H1 (cell line): ENCODE data around the gene BICD1. TPM values are rescaled to one million over a fixed set of nuclear protein-coding genes. Genes with fewer than 3 reads are reported as not detected.

Source experiments
- CBX5 ChIP-seq: fragments of 300-800, 300-1000 bp; sonication (generic); IDR thresholded peaks from 2 replicates; pipeline ENCODE4 v1.7.1; 2016; ENCODE audit warnings: antibody characterized with exemption, low read length, low read depth
- CHD2 ChIP-seq: IDR thresholded peaks from 2 replicates; pipeline ENCODE4 v1.6.1; 2012; ENCODE audit warnings: low read length, improper control_type of control experiment
- CREB1 ChIP-seq: IDR thresholded peaks from 2 replicates; pipeline ENCODE4 v1.6.1; 2012; ENCODE audit warnings: inconsistent platforms
- CTBP2 ChIP-seq: IDR thresholded peaks from 2 replicates; pipeline ENCODE4 v1.7.0; 2011; ENCODE audit warnings: borderline replicate concordance, mild to moderate bottlenecking, moderate library complexity, mixed read lengths, low read length; ENCODE audit not compliant: insufficient read depth, insufficient read length
- EP300 ChIP-seq, 2 experiments: IDR thresholded peaks; 1 replicate in 1 of 2; 2 replicates in 1 of 2; pipeline ENCODE4 v1.6.1; 2011 to 2012; ENCODE audit warnings: low read depth in 2 of 2, low read length in 2 of 2, mild to moderate bottlenecking in 2 of 2, borderline replicate concordance in 1 of 2, inconsistent platforms in 1 of 2, moderate library complexity in 1 of 2
- GABPA ChIP-seq: IDR thresholded peaks from 2 replicates; pipeline ENCODE4 v1.6.1; 2011; ENCODE audit warnings: mild to moderate bottlenecking, low read length, moderate library complexity, borderline replicate concordance; ENCODE audit not compliant: insufficient read depth
- KDM1A ChIP-seq: fragments of 200-600, 300-600 bp; sonication (generic); IDR thresholded peaks from 2 replicates; pipeline ENCODE4 v1.7.1; 2016; ENCODE audit warnings: mild to moderate bottlenecking, low read length, borderline replicate concordance
- RAD21 ChIP-seq, 2 experiments: IDR thresholded peaks in 1 of 2; conservative IDR thresholded peaks in 1 of 2; 2 replicates each; pipeline ENCODE4 v1.6.1; 2011; ENCODE audit warnings: low read depth in 2 of 2, low read length in 2 of 2, improper control_type of control experiment in 1 of 2, inconsistent platforms in 1 of 2, mild to moderate bottlenecking in 1 of 2, moderate library complexity in 1 of 2
- RBBP5 ChIP-seq: IDR thresholded peaks from 2 replicates; pipeline ENCODE4 v1.7.1; 2012; ENCODE audit warnings: low read depth, mild to moderate bottlenecking, inconsistent platforms, low read length, moderate library complexity, borderline replicate concordance
- SIX5 ChIP-seq: IDR thresholded peaks from 2 replicates; pipeline ENCODE4 v1.6.1; 2011; ENCODE audit warnings: mild to moderate bottlenecking, low read depth, low read length
- polyA plus RNA-seq, 7 experiments: library from polyadenylated mRNA; depleted of rRNA in 3 of 7; stranded (reverse) in 5 of 7; unstranded in 2 of 7; fragments of >200 nt in 5 of 7; fragments of 200-250 nt in 2 of 7; gene quantifications; 1 replicate in 5 of 7; 2 replicates in 1 of 7; 4 replicates in 1 of 7; pipeline versions ENCODE4 v1.2.1 to v1.2.3, GENCODE V29; 2011 to 2013; ENCODE audit warnings: missing spikeins in 2 of 7, mixed read lengths in 2 of 7
- total RNA-seq: library from RNA; stranded (reverse); fragmentation: NEBNext Ultra II Directional; extraction: Animal tissue kit (Norgen Biotek cat#: 25700); gene quantifications from 2 replicates; pipeline ENCODE4 v1.2.1, GENCODE V29; 2021
- TF ChIP-seq, protein P1 (sequence below), 3 experiments: IDR thresholded peaks; 1 replicate in 2 of 3; 2 replicates in 1 of 3; pipeline versions ENCODE4 v1.5.1 to v1.6.1; 2011; ENCODE audit warnings: low read length in 3 of 3, mild to moderate bottlenecking in 3 of 3, inconsistent platforms in 2 of 3, low read depth in 1 of 3, moderate library complexity in 1 of 3; ENCODE audit not compliant: insufficient read depth in 1 of 3; ENCODE audit errors: control extremely low read depth in 1 of 3
- TF ChIP-seq, protein P2 (sequence below): IDR thresholded peaks from 2 replicates; pipeline ENCODE4 v1.6.1; 2011; ENCODE audit warnings: low read depth, mild to moderate bottlenecking, low read length; ENCODE audit not compliant: insufficient read depth

The BICD1 gene
- total and polyA plus RNA-seq, 2 of the 8 experiments (the other 6 are each of a cell fraction or from before 2014, with no cell fraction given): 34.1 to 58.4 TPM

DNA sequence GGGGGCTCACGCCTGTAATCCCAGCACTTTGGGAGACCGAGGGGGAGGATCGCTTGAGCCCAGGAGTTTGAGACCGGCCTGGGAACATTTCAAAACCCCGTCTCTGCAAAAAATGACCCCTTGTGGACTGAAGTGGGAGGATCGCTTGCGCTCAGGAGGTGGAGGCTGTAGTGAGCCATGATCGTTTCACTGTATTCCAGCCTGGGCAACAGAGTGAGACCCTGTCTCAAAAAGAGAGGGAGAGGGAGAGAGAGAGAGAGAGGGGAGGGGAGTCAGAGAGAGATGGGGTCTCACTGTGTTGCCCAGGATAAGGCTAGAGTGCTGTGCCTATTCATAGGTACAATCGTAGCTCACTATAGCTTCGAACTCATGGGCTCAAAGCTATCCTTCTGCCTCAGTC, 295.5 kb downstream of the BICD1 start (continued):
- TF ChIP-seq, protein P1, sequence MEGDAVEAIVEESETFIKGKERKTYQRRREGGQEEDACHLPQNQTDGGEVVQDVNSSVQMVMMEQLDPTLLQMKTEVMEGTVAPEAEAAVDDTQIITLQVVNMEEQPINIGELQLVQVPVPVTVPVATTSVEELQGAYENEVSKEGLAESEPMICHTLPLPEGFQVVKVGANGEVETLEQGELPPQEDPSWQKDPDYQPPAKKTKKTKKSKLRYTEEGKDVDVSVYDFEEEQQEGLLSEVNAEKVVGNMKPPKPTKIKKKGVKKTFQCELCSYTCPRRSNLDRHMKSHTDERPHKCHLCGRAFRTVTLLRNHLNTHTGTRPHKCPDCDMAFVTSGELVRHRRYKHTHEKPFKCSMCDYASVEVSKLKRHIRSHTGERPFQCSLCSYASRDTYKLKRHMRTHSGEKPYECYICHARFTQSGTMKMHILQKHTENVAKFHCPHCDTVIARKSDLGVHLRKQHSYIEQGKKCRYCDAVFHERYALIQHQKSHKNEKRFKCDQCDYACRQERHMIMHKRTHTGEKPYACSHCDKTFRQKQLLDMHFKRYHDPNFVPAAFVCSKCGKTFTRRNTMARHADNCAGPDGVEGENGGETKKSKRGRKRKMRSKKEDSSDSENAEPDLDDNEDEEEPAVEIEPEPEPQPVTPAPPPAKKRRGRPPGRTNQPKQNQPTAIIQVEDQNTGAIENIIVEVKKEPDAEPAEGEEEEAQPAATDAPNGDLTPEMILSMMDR (IDR thresholded peaks at IDR 0.05; ENCODE audit: control extremely low read depth in 1 of 3, insufficient read depth in 1 of 3, low read depth in 1 of 3, low read length in 3 of 3): peak in 2 of 3 experiments; percentile 12 to 20; a peak in 2 of 4 replicates
- TF ChIP-seq, protein P2, sequence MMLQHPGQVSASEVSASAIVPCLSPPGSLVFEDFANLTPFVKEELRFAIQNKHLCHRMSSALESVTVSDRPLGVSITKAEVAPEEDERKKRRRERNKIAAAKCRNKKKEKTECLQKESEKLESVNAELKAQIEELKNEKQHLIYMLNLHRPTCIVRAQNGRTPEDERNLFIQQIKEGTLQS: no peak
- TF ChIP-seq EP300 (IDR thresholded peaks at IDR 0.05; ENCODE audit: borderline replicate concordance in 1 of 2, low read depth in 2 of 2, low read length in 2 of 2) (no peak), CBX5 (no peak), CHD2 (no peak), RAD21 (IDR thresholded peaks at IDR 0.05 in 1 of 2, conservative IDR thresholded peaks at IDR 0.05 in 1 of 2; ENCODE audit: low read depth in 2 of 2, low read length in 2 of 2) (peak in 1 of 2 experiments; percentile 21; a peak in 1 of 4 replicates), GABPA (no peak), CREB1 (no peak), RBBP5 (no peak), SIX5 (no peak), KDM1A (peak; percentile 75), CTBP2 (no peak)
